PC-9 (cell line): ENCODE data around the gene GPR78. TPM values are rescaled to one million over a fixed set of nuclear protein-coding genes. Genes with fewer than 3 reads are reported as not detected.

ENCODE experiments used
- BruUV-seq: library from RNA; stranded (reverse); fragments of 400-500 nt; replicated peaks from 2 replicates; lab custom pipeline; 2021; lab: Mats Ljungman, UMichigan
- CTCF ChIA-PET: fragments of 300-600 bp; sonication (Branson Sonifier 250); formaldehyde crosslinking; loops from one replicate; lab custom pipeline; 2022; ENCODE audit warnings: antibody characterized with exemption; lab: Charles Lee
- POLR2A ChIA-PET: fragments of 300-600 bp; sonication (Branson Sonifier 250); formaldehyde crosslinking; loops from one replicate; lab custom pipeline; 2022; ENCODE audit warnings: antibody characterized with exemption; ENCODE audit not compliant: unreplicated experiment; lab: Charles Lee
- DNase-seq, 2 experiments: peaks; one replicate each; pipeline versions ENCODE4 v3.0.0 to v3.0.0-alpha.2; 2015 to 2022; ENCODE audit warnings: mixed read lengths in 1 of 2
- H2AFZ ChIP-seq: fragments of 200-600 bp; sonication (generic); 2 replicates; pipeline ENCODE4 v1.8.1; 2017; ENCODE audit warnings: antibody characterized with exemption
- H3F3A ChIP-seq: fragments of 200-600 bp; sonication (generic); 2 replicates; pipeline ENCODE4 v1.8.1; 2017; ENCODE audit warnings: antibody characterized with exemption, mild to moderate bottlenecking, low read depth; ENCODE audit not compliant: insufficient read depth
- H3K27ac ChIP-seq: fragments of 200-600 bp; sonication (generic); 2 replicates; pipeline ENCODE4 v1.6.1; 2016; ENCODE audit warnings: mixed run types
- H3K27me3 ChIP-seq: fragments of 200-600 bp; sonication (generic); 2 replicates; pipeline ENCODE4 v1.6.1; 2016; ENCODE audit warnings: low read depth, mixed run types; ENCODE audit not compliant: insufficient read depth
- H3K36me3 ChIP-seq: fragments of 200-600 bp; sonication (generic); 2 replicates; pipeline ENCODE4 v1.6.1; 2016; ENCODE audit warnings: low read depth, mixed run types
- H3K4me1 ChIP-seq: fragments of 200-600 bp; sonication (generic); replicated peaks from 2 replicates; pipeline ENCODE4 v1.6.1; 2016; ENCODE audit warnings: mixed run types; ENCODE audit not compliant: insufficient read depth
- H3K4me2 ChIP-seq: fragments of 200-600 bp; sonication (generic); 2 replicates; pipeline ENCODE4 v1.6.1; 2017; ENCODE audit warnings: mixed run types
- H3K4me3 ChIP-seq: fragments of 200-600 bp; sonication (generic); 2 replicates; pipeline ENCODE4 v1.6.1; 2016; ENCODE audit warnings: mixed run types
- H3K79me2 ChIP-seq: fragments of 200-600 bp; sonication (generic); 2 replicates; pipeline ENCODE4 v1.6.1; 2017; ENCODE audit warnings: low read depth, mixed run types
- H3K9me2 ChIP-seq: fragments of 200-600 bp; sonication (generic); 2 replicates; pipeline ENCODE4 v1.8.1; 2017; ENCODE audit warnings: mild to moderate bottlenecking; ENCODE audit not compliant: insufficient read depth
- H3K9me3 ChIP-seq: fragments of 200-600 bp; sonication (generic); 2 replicates; pipeline ENCODE4 v1.8.1; 2016; ENCODE audit warnings: low read depth; ENCODE audit not compliant: insufficient read depth
- H4K20me1 ChIP-seq: fragments of 200-600 bp; sonication (generic); 2 replicates; pipeline ENCODE4 v1.8.1; 2017; ENCODE audit not compliant: insufficient read depth
- EZH2 ChIP-seq: fragments of 200-600 bp; sonication (generic); IDR thresholded peaks from 2 replicates; pipeline ENCODE4 v1.8.0; 2017; ENCODE audit warnings: antibody characterized with exemption, low read depth
- intact Hi-C: fragments of 100-400 bp; cut with micrococcal nuclease; formaldehyde crosslinking; loops from one replicate; pipeline ENCODE4 v1.10.0; 2022; ENCODE audit not compliant: unreplicated experiment
- total RNA-seq: library from RNA; stranded (reverse); gene quantifications from 2 replicates; pipeline ENCODE4 v1.2.3, GENCODE V29; 2021
- TF ChIP-seq, protein P1 (sequence below): fragments of 200-600 bp; sonication (generic); conservative IDR thresholded peaks from 2 replicates; pipeline ENCODE4 v1.6.1; 2017; ENCODE audit warnings: mixed run types, antibody characterized with exemption, mild to moderate bottlenecking, moderate library complexity

GPR78 gene
- total RNA-seq, 1 experiment from 2014 or later = 56.6 TPM

DNA sequence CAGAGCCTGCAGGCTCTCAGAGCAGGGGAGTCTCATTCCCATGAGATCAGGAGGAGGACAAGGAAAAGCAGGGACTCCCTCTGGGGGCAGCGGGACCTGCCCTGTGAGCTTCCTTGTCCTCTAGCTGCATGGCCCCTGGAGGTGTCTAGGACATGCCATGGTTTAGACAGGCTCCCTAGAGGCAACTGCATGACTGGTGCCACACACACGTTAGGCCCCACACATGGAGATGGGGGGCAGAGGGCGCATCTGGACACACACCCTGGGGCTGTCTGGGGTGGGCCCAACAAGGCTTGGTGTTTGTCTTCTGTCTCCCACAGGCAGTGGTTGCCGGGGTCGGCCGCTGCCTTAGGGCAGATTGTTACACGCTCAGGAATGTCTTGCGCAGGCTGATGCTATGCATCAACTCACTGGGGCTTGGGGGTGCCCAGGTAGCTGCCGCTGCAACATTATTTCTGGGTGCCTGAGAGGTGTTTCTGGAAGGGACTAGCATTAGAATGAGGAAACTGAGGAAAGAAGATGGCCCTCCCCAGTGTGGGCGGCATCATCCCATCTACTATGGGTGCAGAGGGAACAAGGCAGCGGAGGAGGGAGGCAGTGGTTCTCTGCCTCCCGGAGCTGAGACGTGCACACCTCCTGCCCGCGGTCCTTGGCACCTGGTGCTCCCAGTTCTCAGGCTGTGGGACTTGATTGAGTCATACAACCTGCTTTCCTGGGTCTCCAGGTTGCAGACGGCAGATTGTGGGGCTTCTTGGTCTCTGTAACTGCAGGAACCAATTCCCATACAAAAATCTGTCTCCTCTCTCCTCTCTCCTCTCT lies 32.1 kb upstream of the GPR78 start:
- DNase-seq = peak; percentile 90 to 94

DNA sequence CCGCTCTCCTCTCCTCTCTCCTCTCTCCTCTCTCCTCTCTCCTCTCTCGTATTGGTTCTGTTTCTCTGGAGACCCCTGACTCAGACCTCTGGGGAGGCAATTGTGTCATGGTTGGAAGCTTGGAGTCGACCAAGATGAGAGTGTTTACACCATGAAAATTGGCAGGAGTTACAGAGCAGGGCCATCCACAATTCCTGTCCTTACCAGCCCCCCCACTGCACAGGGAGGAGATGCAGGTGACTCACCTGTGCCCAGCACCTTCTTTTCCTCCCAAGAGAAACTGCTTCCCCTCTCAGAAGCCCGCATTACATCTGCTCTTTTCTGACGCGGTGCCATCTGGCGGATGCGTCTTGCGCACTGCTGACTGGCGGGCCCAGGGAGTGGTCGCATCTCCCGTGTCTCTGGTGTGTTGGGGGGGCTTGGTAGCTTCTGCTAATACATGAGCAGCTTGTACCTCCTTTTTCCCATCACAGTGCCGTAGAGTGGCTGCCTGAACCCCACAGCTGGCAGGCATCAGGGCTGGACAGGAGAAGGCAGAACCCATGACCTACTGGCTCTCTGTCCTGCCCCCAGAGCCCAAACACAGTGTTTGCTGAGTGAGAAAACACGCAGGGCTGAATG lies 31.4 kb upstream of the GPR78 start:
- H4K20me1 ChIP-seq = no peaks in the 10 kb centered on the region
- H3K27me3 ChIP-seq = no peaks in the 10 kb centered on the region
- no peaks in the 10 kb centered on the region for H3K36me3 ChIP-seq
- peak overlapping the region; percentile 98 for H3K27ac ChIP-seq
- no peak for TF ChIP-seq EZH2
- TF ChIP-seq, protein P1, sequence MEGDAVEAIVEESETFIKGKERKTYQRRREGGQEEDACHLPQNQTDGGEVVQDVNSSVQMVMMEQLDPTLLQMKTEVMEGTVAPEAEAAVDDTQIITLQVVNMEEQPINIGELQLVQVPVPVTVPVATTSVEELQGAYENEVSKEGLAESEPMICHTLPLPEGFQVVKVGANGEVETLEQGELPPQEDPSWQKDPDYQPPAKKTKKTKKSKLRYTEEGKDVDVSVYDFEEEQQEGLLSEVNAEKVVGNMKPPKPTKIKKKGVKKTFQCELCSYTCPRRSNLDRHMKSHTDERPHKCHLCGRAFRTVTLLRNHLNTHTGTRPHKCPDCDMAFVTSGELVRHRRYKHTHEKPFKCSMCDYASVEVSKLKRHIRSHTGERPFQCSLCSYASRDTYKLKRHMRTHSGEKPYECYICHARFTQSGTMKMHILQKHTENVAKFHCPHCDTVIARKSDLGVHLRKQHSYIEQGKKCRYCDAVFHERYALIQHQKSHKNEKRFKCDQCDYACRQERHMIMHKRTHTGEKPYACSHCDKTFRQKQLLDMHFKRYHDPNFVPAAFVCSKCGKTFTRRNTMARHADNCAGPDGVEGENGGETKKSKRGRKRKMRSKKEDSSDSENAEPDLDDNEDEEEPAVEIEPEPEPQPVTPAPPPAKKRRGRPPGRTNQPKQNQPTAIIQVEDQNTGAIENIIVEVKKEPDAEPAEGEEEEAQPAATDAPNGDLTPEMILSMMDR = no peak; the same call in 1 of the 2 replicates
- DNase-seq = peak; percentile 68 to 80
- H3K4me2 ChIP-seq = peak overlapping the region; percentile 65
- ChIA-PET POLR2A (interaction anchor here (0.5 to 0.6 kb wide), 3 partner anchors 9 to 76 kb away, joined by 3 to 14 read pairs (median 4); no protein-coding TSS in a partner anchor), CTCF (interaction anchor here (0.5 kb wide), 1 partner anchor 41 kb away, joined by 8 read pairs; no protein-coding TSS in a partner anchor)
- peaks cover 46% of the 10 kb centered on the region for H3K4me1 ChIP-seq
- no peaks in the 10 kb centered on the region for H3K9me2 ChIP-seq
- intact Hi-C loops = loop anchor here (1.0 to 5.0 kb wide), 5 partner anchors 7 to 192 kb away; no protein-coding TSS in a partner anchor
- H3K9me3 ChIP-seq = no peaks in the 10 kb centered on the region
- peak overlapping the region; percentile 31; the same call in 1 of the 2 replicates for H3K4me3 ChIP-seq
- peaks cover 33% of the 10 kb centered on the region; the same call in 1 of the 2 replicates for H3F3A ChIP-seq
- BruUV-seq = no TSS peak
- no peaks in the 10 kb centered on the region for H3K79me2 ChIP-seq
- H2AFZ ChIP-seq = peak overlapping the region; percentile 51; the same call in 1 of the 2 replicates

More for the DNA sequence above, 32.1 kb upstream of the GPR78 start:
- BruUV-seq = TSS peak; percentile 87
- no peaks in the 10 kb centered on the region for H4K20me1 ChIP-seq
- H2AFZ ChIP-seq = peak overlapping the region; percentile 51
- no peaks in the 10 kb centered on the region for H3K27me3 ChIP-seq
- H3K4me3 ChIP-seq = peak overlapping the region; percentile 31; the same call in 1 of the 2 replicates
- H3K4me1 ChIP-seq = peaks cover 46% of the 10 kb centered on the region
- peaks cover 33% of the 10 kb centered on the region; the same call in 1 of the 2 replicates for H3F3A ChIP-seq
- H3K9me3 ChIP-seq = no peaks in the 10 kb centered on the region
- no peaks in the 10 kb centered on the region for H3K79me2 ChIP-seq
- H3K27ac ChIP-seq = peak overlapping the region; percentile 98
- ChIA-PET POLR2A (interaction anchor here (0.5 kb wide), 1 partner anchor 10 kb away, joined by 14 read pairs; no protein-coding TSS in a partner anchor), CTCF (interaction anchor here (0.5 to 1.4 kb wide), 4 partner anchors 9 to 42 kb away, joined by 3 to 8 read pairs (median 4); no protein-coding TSS in a partner anchor)
- H3K4me2 ChIP-seq = peak overlapping the region; percentile 65
- no peaks in the 10 kb centered on the region for H3K9me2 ChIP-seq
- intact Hi-C loops = loop anchor here (1.0 to 5.0 kb wide), 6 partner anchors 8 to 305 kb away; no protein-coding TSS in a partner anchor
- TF ChIP-seq EZH2 = no peak
- no peaks in the 10 kb centered on the region for H3K36me3 ChIP-seq

DNA sequence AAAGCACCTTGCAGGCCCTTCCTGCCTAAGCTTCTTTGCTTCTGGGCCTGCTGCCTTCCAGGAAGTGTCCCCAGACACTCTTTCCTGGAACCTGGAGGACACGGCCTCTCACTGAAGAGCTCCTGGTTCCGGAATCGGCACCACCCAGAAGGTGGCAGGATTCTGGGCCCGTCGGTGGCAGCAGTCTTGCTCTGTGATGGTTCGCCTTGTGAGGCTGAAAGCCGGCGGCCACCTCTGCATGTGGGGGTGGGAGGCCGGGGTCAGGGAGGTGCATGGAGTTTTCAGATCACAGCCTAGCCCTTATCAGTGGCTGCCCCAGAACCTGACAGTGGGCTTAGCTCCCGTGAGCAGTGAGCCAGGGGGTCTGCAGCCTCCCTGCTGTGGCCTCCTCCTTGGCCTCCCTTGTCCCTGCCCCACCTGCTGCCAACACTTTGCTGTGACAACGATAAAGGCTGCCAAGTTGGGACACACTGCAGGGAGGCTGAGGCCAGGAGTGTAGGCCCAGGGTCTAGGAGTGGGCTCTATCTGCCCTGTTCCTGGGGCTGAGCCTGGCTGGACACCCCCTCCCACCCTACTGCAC lies 30.8 kb upstream of the GPR78 start:
- TF ChIP-seq EZH2 = no peak
- TF ChIP-seq, protein P1 = no peak
- H3K36me3 ChIP-seq = no peaks in the 10 kb centered on the region
- peaks cover 46% of the 10 kb centered on the region for H3K4me1 ChIP-seq
- TSS peak; percentile 46 for BruUV-seq
- H3K79me2 ChIP-seq = no peaks in the 10 kb centered on the region
- ChIA-PET CTCF (no interaction called here), POLR2A (interaction anchor here (0.6 kb wide), 2 partner anchors 24 to 77 kb away, joined by 3 to 4 read pairs; no protein-coding TSS in a partner anchor)
- intact Hi-C loops = loop anchor here (2.0 to 5.0 kb wide), 2 partner anchors 15 to 192 kb away; no protein-coding TSS in a partner anchor
- no peaks in the 10 kb centered on the region for H3K27me3 ChIP-seq
- peak overlapping the region; percentile 51; the same call in 1 of the 2 replicates for H2AFZ ChIP-seq
- H3F3A ChIP-seq = peaks cover 33% of the 10 kb centered on the region; the same call in 1 of the 2 replicates
- no peaks in the 10 kb centered on the region for H3K9me3 ChIP-seq
- no peaks in the 10 kb centered on the region for H3K9me2 ChIP-seq
- H3K27ac ChIP-seq = peak overlapping the region; percentile 98
- peak overlapping the region; percentile 65 for H3K4me2 ChIP-seq
- H3K4me3 ChIP-seq = no peak overlapping the region
- no peak for DNase-seq
- no peaks in the 10 kb centered on the region for H4K20me1 ChIP-seq
